GM18511 (cell line): ENCODE data around the gene AP2B1.
"Not testable (repeated sequence)": the region's sequence is repeated elsewhere in the genome, so short reads cannot be mapped to it uniquely, and the experiment has no call there.

ENCODE experiments used
- ATAC-seq: cut with Tn5 transposase; IDR thresholded peaks from one replicate; pipeline ENCODE4 v1.9.1; 2021; ENCODE audit warnings: mild to moderate bottlenecking, moderate library complexity; ENCODE audit not compliant: unreplicated experiment

AP2B1 gene

DNA sequence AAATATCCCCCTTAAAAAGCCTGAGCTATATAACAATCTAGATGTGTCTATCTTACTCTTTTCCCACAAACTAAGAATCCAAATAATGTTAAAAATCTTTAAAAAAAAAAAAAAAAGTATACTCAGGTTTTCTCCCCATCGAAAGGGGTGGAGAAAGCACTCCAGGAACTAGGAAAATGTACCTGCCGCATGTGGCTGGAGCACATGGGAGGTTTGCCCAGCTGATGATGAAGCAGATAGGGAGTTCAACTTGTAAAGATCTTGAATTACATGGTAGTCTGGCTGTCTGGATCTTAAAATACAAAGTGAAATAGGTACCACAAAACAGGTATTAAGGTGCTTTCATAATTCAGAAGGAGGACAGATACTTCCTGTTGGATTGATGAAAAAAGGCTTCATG lies 17.7 kb upstream of the AP2B1 start:
- no peak for ATAC-seq

DNA sequence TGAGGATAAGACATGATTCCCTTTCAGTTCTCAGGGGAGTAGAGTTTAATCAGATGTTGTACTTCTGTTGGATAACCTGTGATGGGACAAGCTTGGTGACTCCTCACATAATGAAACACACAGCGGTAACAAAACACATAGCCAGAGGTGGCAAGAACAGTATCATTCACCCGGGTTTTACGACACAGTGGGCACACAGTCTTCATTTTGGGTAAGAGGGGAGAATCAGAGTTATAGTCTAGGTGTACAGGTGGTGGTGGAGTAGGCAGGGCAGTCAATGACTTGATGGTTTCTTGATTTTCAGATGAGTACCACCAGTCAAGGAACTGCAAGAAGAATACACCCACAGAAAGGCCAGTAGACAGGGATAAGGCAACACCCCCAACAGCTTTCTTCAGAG lies 11.4 kb upstream of the AP2B1 start:
- no peak for ATAC-seq

DNA sequence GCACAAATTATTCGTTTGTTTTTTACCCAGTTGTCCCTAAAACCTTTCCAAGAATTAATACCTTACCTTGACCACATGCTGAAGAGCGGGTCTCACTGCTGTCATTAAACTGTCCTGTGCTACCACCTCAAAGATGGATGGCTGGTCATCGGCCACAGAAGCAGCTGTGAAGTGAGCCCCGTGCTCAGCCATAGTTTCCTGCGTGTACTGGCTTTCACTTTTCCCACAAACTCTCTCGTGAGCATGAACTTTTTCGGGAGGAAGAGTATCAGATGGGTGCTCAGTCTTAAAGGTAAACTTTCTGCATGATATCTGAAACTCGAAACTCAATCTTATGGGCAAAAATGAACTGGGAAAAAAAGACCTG lies 9.3 kb upstream of the AP2B1 start:
- no peak for ATAC-seq

DNA sequence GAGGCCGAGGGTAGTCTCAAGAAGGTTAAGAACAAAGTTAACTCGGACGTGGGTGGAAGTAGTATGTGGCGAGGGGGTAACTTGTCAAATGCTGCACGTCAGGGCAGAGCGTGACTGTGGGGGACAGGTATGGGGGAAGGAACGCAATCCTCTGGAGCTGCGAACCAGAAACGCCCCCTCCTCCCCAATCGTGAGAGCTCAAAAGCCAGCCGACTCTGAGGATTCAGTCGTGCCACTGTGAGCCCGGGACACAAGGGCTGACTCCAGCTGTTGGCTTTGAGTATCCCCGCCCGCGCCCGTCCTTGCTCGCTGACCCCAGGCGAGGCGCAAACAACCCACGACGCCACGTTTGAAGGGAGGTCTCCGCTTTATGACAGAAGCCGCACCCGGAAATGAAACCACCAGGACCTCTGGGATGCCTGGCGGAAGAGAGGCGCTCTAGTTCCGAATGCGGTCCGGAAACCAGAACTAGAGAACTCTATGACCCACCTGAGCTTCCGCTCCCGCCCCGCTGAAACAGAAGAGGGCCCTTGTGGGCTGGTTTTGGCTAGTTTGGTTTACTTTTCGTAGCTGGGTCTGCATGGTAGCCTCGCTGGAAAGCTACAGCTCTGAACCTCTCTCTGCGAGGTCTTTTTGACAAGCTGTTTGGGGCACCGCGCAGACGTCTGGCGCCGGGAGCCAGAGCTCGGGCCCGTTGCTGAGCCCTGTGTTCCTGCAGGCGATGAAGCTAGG lies 8.8 kb upstream of the AP2B1 start, which contains the start of gene PEX12:
Gene PEX12 (minus strand): TSS at position 375 of the 732 bp plus-strand sequence. CDS start 550 bp downstream, outside the sequence.
- ATAC-seq, result peak; percentile 95

DNA sequence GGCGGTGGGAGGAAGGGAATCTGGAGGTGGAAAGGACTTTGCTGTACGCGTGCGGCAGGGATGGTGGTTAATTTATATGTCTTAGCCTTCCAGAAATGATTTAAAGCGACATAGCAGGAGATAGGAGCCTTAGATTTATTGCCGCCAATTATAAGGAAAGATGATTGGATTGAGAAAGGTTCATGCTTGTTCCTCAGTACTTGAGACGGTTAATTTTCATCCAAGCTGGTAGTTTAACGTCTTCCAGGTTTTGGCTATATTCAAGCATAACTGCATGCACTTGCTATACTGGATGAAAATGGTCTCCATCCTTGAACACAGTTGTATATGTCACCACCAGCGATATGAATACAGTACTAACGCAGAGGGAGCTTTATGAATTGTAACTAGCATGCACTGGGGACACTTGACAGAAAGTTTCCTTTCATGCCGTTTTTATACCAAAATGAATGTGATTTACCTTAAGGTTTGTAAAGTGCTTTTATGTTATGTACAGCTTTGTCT lies 8.1 kb upstream of the AP2B1 start:
- ATAC-seq, result no peak

DNA sequence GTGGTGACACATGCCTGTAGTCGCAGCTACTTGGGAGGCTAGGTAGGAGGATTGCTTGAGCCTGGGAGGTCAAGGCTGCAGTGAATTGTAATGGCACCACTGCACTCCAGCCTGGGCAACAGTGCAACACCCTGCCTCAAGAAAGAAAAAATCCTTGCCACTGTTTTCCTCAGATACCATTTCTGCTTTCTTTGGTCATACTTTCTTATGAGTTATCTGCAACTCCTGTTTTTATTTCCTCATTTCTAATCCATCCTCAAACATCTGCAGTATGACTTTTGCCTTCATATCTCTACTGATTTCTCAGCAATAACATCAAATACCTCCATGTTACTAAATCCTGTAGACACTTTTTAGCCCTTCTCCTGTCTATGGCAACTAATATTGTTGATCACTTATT lies 3.1 kb upstream of the AP2B1 start:
- no peak for ATAC-seq

DNA sequence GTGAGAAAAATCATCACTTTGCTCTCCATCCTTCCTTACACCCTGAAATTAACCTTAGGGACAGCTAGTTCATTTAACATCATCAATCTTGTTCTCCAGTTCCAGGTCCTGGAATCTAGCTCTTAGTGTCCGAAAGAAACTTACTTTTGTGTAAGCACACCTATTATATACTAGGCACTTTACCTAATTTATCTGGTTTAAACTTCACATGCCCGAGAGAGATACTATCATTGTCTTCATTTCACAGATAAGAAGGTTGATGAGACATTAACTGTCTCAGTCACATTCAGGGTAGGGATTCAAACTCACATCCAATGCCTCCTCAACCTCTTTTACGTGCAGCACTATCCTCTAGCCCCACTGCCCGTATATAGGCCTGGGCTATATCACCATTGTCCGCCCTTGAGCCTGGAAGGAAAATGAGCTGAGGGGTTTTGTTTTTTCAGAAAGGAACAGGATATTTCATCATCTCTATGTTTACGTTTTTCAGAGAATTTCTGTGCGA lies 501 bp upstream of the AP2B1 start:
- no peak for ATAC-seq

DNA sequence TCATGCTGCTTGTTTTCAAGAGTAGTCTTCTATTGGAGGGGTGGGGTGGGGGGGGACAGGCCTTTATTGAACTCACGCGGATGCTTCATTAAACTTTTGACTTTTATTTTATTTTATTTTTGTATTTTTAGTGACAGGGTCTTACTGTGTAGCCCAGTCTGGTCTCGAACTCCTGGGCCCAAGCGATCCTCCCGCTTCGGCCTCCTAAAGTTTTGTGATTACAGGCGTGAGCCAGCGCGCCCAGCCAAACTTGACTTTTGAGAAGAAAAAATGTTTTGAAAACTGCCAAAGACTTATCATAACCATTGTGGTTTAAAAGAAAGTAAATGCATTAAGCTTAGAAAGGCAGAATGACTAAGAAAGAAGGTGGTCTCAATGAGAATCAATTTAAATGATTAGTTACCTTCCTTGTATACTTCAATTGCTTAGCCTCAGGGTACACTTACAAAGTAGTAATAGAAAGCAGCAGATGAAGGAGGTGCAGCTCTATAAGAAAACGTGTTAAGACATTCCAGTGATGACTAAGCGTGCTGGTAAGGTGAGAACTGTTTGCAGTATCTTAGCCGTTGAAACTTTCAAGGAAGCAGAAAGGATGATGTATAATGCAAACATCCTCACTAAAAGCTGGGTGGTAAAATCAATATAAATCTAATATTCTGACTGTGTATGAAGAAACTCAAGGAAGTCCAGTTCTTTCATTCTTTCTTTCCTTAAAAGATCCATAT lies 1.2 kb downstream of the AP2B1 start:
- no peak for ATAC-seq

DNA sequence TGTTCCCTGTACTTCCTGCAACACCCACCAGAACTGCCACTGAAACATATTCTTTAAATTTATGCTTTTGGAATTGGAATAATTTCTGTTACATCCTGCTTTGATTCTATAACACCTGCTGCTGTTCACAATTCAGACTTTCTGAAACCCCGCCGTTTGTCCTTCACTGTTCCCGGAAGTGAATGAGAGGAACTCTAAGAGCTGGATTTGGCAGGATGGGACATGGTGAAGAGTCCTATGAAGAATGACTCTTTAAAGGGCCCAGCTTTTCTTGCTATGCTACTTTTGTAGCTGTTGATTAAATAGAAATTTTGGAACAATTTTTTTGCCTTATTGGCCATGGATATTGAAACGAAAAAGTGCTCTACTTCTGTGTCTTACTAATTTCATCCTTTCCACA lies 8.9 kb downstream of the AP2B1 start:
- ATAC-seq, result no peak

DNA sequence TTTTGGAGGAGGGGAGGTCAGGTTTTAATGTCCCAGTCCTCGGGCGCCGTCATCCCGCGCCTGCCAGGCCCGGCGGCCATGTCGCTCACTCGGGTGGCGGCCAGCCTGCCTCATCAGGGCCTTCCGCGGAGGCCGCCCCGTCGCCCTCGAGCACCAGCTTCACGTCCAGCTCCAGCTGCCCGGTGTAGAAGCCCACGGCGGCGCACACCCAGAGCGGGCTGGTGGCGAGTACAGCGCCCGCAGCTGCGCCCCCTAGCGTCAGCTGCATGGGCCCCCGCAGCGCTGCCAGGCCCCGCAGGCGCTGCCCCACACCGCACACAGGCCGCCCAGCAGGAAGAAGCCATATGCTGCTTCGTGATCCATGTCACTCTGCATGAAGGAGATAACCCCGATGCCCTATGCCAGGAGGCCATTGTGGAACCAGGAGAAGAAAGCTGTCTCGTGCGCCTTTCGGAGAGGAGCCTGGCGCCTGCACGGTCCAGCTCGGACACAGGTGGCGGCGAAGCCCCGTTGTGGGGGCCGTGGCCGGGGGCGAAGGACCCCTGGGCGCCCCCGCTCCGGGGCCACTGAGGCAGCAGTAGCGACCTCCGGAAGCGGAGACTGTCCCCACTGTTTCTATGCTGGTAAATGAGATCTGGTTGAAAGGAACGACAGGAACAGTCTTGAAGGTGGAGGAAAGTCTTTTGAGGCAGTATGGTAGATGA lies 9.6 kb downstream of the AP2B1 start:
- no peak for ATAC-seq

DNA sequence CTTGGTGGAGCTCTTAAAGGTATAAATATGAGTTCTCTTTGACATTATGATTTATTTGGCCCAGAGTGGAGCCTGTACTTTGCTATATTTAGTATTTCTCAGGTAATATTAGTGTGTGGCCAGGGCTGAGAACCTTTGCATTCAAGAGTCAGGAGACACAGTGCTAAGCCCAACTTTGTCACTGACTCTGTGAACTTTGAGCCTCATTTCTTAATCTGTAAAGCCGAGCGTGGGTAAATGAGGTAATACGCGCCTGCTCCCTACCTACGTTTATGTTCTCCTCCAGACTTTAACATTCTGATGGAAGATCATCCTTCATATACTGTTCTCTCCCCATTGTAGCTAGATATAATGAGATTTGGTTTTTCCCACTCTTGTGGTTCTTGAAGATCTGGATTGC lies 10.5 kb downstream of the AP2B1 start:
- ATAC-seq, result no peak

DNA sequence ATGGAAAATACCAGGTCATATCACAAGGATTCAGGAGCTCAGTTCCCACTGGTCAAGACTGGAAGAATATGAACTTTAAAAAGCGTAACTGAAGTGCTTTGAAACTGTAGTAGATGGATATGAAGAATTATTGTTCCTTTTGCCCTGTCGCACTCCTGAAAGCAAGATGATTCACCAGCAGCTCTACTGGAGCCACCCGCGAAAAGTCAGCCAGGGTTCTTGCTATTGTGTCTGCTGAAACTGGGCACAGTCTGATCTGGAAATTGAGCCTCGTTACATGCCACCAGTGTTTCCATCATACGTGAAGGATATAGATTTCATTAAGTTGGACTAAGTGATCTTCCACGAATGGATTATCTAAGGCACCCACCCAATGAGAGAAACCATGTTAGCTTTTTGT lies 16.6 kb downstream of the AP2B1 start:
- ATAC-seq, result no peak

DNA sequence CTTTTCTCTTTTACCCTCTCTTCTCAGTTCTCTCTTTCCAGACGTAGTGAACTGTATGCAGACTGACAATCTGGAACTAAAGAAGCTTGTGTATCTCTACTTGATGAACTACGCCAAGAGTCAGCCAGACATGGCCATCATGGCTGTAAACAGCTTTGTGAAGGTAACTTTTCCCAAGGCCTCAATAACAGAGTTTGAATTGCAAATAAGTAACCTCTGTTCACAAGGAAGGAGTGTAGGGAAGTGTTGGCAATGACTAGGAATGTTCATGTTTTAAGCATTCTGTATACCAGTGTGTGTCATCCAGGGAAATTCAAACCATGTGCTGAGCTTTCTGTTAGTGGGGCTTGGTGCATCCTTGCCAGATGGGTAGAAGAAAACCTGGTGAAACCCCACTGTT lies 18.6 kb downstream of the AP2B1 start:
- no peak for ATAC-seq

DNA sequence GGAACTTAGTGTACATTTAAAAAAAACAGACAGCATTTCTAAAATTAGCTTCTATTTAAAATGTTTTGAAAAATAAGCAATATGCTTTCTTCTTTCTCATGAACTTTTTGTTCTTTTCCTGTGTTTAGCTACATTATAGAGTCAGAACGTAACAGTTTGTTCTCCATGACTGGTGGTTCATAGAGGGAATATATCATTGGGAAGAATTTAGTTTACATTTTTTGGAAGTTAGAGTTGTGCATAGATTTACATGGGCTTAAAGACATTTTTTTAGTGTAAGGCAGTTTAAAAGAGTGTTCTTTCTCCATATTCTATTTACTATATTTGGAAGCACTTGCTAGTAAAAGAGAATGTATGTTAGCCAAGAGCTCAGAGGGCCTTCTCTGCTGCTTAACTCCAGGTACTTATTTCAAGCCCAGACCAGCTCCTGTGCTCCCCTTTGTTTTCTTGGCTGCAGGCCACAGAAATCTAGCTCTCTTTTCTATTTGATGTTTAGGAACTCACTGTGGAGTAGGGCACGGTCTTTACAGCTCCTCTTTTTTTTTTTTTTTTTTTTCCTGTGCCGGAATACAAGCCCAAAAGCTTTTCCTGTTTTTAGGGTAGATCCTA lies 20.2 kb downstream of the AP2B1 start:
- no peak for ATAC-seq

DNA sequence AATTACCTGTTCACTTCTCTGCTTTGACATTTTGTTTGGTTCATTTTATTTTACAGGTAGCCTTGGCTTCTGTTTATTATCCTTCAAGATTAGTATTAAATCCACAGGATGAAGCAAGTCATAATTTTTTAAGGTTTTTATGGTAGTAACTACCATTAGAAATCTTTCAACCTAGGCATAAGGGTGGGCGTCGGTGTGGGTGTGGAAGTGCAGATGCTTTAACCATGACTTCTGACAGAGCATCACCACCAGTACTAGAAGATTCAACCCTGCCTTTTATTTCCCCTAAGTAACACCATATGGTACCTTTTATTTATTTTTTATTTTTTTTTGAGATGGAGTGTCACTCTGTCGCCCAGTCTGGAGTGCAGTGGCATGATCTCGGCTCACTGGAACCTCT lies 22.7 kb downstream of the AP2B1 start:
- ATAC-seq, result no peak

DNA sequence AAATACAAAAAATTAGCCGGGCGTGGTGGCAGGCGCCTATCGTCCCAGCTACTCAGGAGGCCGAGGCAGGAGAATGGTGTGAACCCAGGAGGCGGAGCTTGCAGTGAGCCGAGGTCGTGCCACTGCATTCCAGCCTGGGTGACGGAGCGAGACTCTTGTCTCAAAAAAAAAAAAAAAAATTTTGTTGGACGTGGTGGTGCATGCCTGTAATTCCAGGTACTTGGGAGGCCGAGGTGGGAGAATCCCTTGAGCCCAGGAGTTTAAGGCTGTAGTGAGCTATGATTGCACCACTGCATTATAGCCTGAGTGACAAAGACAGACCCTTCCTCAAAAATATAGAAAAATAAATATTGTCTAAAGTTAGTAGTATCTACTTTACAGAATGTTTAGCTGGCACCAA lies 23.6 kb downstream of the AP2B1 start:
- not testable (repeated sequence) for ATAC-seq

DNA sequence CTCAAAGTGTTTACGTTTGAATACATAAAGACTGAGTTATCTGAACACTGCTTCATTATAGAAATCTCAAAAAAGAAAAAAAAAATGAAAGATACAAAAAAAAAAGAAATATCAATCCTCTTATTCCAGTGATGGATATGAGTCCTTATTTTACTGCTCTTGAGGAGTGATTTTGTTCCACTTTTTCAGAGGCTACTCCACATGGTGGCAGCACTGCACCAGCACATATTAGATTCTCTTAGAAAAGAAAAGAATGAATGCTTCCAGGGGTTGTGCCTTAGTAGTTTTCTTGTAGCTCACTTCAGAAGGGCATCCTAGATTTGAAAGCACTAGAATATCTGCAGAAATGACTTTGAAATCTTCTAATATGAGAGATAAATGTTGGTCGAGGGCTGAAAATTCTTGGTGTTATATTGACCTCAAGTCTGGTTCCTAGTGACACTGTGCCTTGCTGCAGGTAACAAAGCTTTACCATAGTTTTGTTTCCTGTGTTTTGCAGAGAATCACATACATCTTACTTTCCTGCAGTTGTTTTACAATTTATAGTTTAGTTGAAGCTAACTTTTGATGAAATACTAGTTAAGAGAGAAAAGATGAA lies 25.9 kb downstream of the AP2B1 start:
- ATAC-seq, result no peak

DNA sequence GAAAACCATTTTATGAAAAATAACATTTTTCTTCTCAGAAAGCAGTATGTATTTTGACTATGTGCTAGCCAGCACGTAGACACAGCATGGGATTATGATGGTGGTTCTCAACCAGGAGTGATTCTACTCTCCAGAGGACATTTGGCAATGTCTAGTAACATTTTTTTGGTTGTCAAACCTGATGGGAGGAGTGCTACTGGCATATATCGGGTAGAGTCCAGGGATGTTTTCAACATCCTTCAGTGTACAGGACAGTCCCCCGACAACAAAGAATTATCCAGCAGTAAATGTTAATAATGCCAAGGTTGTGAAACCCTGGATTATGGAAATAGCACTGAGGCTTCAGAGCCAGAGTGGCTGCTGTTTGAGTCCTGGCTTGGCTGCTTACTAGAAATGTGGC lies 27.7 kb downstream of the AP2B1 start:
- ATAC-seq, result no peak

DNA sequence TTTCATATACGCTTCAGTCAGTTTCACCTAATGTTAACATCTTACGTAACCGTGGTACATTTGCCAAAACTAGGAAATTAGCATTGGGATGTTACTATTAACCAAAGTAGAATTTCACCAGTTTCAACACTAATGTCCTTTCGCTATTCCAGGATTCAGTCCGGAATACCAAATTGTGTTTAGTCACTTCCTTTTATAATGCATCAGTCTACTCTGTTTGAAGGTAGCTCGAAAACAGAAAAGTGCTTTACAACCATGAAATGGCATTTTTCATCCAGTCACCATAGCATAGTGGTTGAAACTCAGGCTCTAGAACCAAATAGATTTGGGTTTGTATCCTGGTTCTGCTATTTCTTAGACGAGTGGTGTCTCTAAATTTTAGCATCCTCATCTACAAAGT lies 29.4 kb downstream of the AP2B1 start:
- no peak for ATAC-seq

DNA sequence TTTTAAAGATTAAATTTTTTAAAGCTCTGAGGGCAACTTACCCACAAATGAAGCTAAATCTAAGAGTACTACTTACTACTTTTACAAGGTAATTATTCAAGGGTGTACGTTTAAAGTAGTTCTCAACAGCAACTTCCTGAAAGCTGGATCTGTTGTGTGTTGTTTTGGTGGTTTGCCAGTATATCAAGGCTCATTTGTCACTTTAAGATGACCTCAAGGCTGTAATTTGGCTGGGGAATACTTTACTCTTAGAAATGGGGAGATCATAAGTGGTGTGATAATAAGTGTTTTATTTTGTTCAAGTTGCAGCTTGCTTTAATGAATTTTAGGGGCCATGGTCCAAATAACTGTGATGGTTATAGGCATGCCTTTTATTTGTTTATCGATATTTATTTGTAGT lies 30.4 kb downstream of the AP2B1 start:
- ATAC-seq, result no peak

DNA sequence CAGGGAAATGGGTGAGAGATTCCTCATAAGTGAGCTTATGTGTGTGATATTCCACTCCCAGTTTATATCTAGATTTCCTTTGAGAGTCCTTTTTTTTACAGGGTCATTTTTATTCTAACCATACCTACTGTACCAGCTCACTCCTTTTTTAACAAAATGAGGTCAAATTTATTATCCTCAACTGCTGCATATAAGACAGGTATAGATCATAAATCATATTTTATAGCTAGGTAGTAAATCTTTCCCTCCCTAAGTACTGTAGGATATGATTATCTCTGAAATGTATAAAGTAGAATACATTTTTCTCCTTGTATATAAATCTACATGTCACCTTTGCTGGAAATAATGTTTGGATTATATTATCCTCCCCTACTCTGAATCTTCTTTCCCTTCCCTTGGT lies 31.5 kb downstream of the AP2B1 start:
- no peak for ATAC-seq
